Endothelial cell (in vitro differentiated cells): Measurements from ENCODE around the gene NEURL1. TPM values are rescaled to one million over a fixed set of nuclear protein-coding genes. Genes with fewer than 3 reads are reported as not detected.

Experiments
- DNase-seq: peaks from one replicate; pipeline ENCODE4 v3.0.0; 2021; ENCODE audit warnings: low spot score
- H3K27ac Mint-ChIP-seq: one replicate; pipeline ENCODE4 v1.8.0; 2021; ENCODE audit warnings: mixed read lengths, inconsistent platforms; ENCODE audit not compliant: unreplicated experiment
- H3K27me3 Mint-ChIP-seq: one replicate; pipeline ENCODE4 v1.8.0; 2021; ENCODE audit warnings: mild to moderate bottlenecking, moderate library complexity, mixed read lengths, inconsistent platforms; ENCODE audit not compliant: unreplicated experiment
- H3K36me3 Mint-ChIP-seq: one replicate; pipeline ENCODE4 v1.8.0; 2021; ENCODE audit warnings: mild to moderate bottlenecking, low read depth, mixed read lengths, inconsistent platforms; ENCODE audit not compliant: unreplicated experiment
- H3K4me1 Mint-ChIP-seq: one replicate; pipeline ENCODE4 v1.8.0; 2021; ENCODE audit warnings: mild to moderate bottlenecking, mixed read lengths, inconsistent platforms; ENCODE audit not compliant: unreplicated experiment
- H3K4me3 Mint-ChIP-seq: one replicate; pipeline ENCODE4 v1.8.0; 2021; ENCODE audit warnings: mild to moderate bottlenecking, mixed read lengths, inconsistent platforms; ENCODE audit not compliant: unreplicated experiment
- H3K9me3 Mint-ChIP-seq: one replicate; pipeline ENCODE4 v1.8.0; 2021; ENCODE audit warnings: mixed read lengths, inconsistent platforms; ENCODE audit not compliant: unreplicated experiment
- CTCF ChIP-seq: fragments of 200-600 bp; sonication (generic); IDR thresholded peaks from one replicate; pipeline ENCODE4 v1.5.0; 2021; ENCODE audit warnings: antibody characterized with exemption; ENCODE audit not compliant: unreplicated experiment
- total RNA-seq: library from RNA; stranded (reverse); fragmentation: NEBNext Ultra II Directional; extraction: Animal tissue kit (Norgen Biotek cat#: 25700); gene quantifications from one replicate; pipeline ENCODE4 v1.2.1, GENCODE V29; 2021; ENCODE audit not compliant: unreplicated experiment

NEURL1 gene
- total RNA-seq, 1 donor from 2014 or later, result 0.69 TPM

GRCh38 chr10:103556383-103557007 is 63.0 kb downstream of the NEURL1 start:
- DNase-seq, result no peak
- peaks cover 5% of the 10 kb centered on the region for H3K36me3 Mint-ChIP-seq
- TF ChIP-seq CTCF, result no peak
- no peak overlapping the region for H3K27ac Mint-ChIP-seq
- peaks cover 20% of the 10 kb centered on the region for H3K4me1 Mint-ChIP-seq
- no peak overlapping the region for H3K4me3 Mint-ChIP-seq
- H3K9me3 Mint-ChIP-seq, result no peaks in the 10 kb centered on the region
- peaks cover 17% of the 10 kb centered on the region for H3K27me3 Mint-ChIP-seq

- Mint-ChIP-seq H3K9me3 (no peaks in the 10 kb centered on the region), H3K27me3 (peaks cover 14% of the 10 kb centered on the region), H3K27ac (no peak overlapping the region), H3K36me3 (peaks cover 5% of the 10 kb centered on the region), H3K4me1 (peaks cover 15% of the 10 kb centered on the region), H3K4me3 (no peak overlapping the region)
- no peak for DNase-seq
- TF ChIP-seq CTCF, result no peak
Observed at GRCh38 chr10:103557455-103557854, 64.0 kb downstream of the NEURL1 start.

GRCh38 chr10:103558911-103559310 is 65.4 kb downstream of the NEURL1 start:
- peaks cover 12% of the 10 kb centered on the region for H3K4me1 Mint-ChIP-seq
- peaks cover 5% of the 10 kb centered on the region for H3K36me3 Mint-ChIP-seq
- no peaks in the 10 kb centered on the region for H3K9me3 Mint-ChIP-seq
- H3K4me3 Mint-ChIP-seq, result no peak overlapping the region
- no peak for DNase-seq
- no peak overlapping the region for H3K27ac Mint-ChIP-seq
- H3K27me3 Mint-ChIP-seq, result peaks cover 10% of the 10 kb centered on the region
- no peak for TF ChIP-seq CTCF

GRCh38 chr10:103559776-103560175 is 66.3 kb downstream of the NEURL1 start:
- no peak for DNase-seq
- H3K4me1 Mint-ChIP-seq, result peaks cover 5% of the 10 kb centered on the region
- peaks cover 5% of the 10 kb centered on the region for H3K36me3 Mint-ChIP-seq
- H3K4me3 Mint-ChIP-seq, result no peak overlapping the region
- no peak overlapping the region for H3K27ac Mint-ChIP-seq
- H3K9me3 Mint-ChIP-seq, result no peaks in the 10 kb centered on the region
- no peak for TF ChIP-seq CTCF
- H3K27me3 Mint-ChIP-seq, result peaks cover 5% of the 10 kb centered on the region

- H3K27ac Mint-ChIP-seq, result no peak overlapping the region
- peaks cover 5% of the 10 kb centered on the region for H3K36me3 Mint-ChIP-seq
- TF ChIP-seq CTCF, result no peak
- H3K27me3 Mint-ChIP-seq, result peaks cover 5% of the 10 kb centered on the region
- no peaks in the 10 kb centered on the region for H3K9me3 Mint-ChIP-seq
- DNase-seq, result no peak
- H3K4me3 Mint-ChIP-seq, result no peak overlapping the region
- peaks cover 5% of the 10 kb centered on the region for H3K4me1 Mint-ChIP-seq
Observed at GRCh38 chr10:103560886-103561285, 67.4 kb downstream of the NEURL1 start.
